Osteocyte (in vitro differentiated cells): ENCODE data around the gene ACAT2. TPM values are rescaled to one million over a fixed set of nuclear protein-coding genes. Genes with fewer than 3 reads are reported as not detected.
"Not testable (repeated sequence)": the region's sequence is repeated elsewhere in the genome, so short reads cannot be mapped to it uniquely, and the experiment has no call there.

ENCODE experiments used
- DNase-seq: peaks from one replicate; pipeline ENCODE4 v3.0.0; 2021; ENCODE audit warnings: mixed read lengths; ENCODE audit not compliant: unreplicated experiment; ENCODE audit errors: extremely low spot score
- H3K27ac Mint-ChIP-seq: one replicate; pipeline ENCODE4 v1.8.0; 2021; ENCODE audit warnings: mild to moderate bottlenecking, mixed read lengths; ENCODE audit not compliant: unreplicated experiment
- H3K27me3 Mint-ChIP-seq: one replicate; pipeline ENCODE4 v1.8.0; 2021; ENCODE audit warnings: mixed read lengths; ENCODE audit not compliant: unreplicated experiment
- H3K36me3 Mint-ChIP-seq: one replicate; pipeline ENCODE4 v1.8.0; 2021; ENCODE audit warnings: mixed read lengths; ENCODE audit not compliant: unreplicated experiment
- H3K4me1 Mint-ChIP-seq: one replicate; pipeline ENCODE4 v1.8.0; 2021; ENCODE audit warnings: mixed read lengths; ENCODE audit not compliant: unreplicated experiment
- H3K4me3 Mint-ChIP-seq: one replicate; pipeline ENCODE4 v1.8.0; 2021; ENCODE audit warnings: mild to moderate bottlenecking, moderate library complexity, mixed read lengths; ENCODE audit not compliant: unreplicated experiment
- H3K9me3 Mint-ChIP-seq: one replicate; pipeline ENCODE4 v1.8.0; 2021; ENCODE audit warnings: mixed read lengths; ENCODE audit not compliant: unreplicated experiment
- total RNA-seq: library from RNA; stranded (reverse); gene quantifications from 2 replicates; pipeline ENCODE4 v1.2.1, GENCODE V29; 2021
- TF ChIP-seq, protein P1 (sequence below): fragments of 200-600 bp; sonication (generic); IDR thresholded peaks from 2 replicates; pipeline ENCODE4 v1.5.0; 2021; ENCODE audit warnings: antibody characterized with exemption, mild to moderate bottlenecking, moderate library complexity

The ACAT2 gene
- total RNA-seq, 1 donor from 2014 or later = 21.3 TPM

DNA sequence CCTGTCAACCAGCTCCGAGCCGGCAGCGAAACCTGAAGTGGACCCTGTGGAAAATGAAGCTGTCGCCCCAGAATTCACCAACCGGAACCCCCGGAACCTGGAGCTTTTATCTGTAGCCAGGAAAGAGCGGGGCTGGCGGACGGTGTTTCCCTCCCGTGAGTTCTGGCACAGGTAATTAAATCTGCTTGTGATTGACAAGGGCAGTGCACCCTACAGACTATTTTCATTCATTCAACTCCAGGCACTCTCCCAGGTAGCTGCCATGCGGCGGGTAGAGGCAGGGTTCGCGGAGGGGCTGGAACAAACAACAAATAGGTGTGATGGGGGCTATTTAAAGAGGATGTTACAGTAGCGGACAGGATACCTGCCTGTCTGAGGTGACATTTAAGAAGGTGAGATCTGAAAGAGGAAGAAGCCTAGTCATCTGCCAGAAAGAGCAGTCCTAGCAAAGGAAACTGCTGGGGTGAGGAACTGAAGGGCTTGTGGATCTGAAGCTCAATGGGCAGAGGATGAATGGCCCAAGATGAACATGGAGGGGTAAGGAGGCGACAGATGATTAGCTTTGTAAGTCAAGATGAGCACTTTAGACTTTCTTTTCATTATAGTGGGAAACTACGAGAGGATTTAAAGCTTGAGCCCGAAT, 29.2 kb downstream of the ACAT2 start:
- Mint-ChIP-seq H3K36me3 (peaks cover 24% of the 10 kb centered on the region), H3K4me3 (peak overlapping the region; percentile 93), H3K9me3 (no peaks in the 10 kb centered on the region), H3K27ac (peak overlapping the region; percentile 99), H3K4me1 (peaks cover 35% of the 10 kb centered on the region), H3K27me3 (no peaks in the 10 kb centered on the region)
- TF ChIP-seq, protein P1, sequence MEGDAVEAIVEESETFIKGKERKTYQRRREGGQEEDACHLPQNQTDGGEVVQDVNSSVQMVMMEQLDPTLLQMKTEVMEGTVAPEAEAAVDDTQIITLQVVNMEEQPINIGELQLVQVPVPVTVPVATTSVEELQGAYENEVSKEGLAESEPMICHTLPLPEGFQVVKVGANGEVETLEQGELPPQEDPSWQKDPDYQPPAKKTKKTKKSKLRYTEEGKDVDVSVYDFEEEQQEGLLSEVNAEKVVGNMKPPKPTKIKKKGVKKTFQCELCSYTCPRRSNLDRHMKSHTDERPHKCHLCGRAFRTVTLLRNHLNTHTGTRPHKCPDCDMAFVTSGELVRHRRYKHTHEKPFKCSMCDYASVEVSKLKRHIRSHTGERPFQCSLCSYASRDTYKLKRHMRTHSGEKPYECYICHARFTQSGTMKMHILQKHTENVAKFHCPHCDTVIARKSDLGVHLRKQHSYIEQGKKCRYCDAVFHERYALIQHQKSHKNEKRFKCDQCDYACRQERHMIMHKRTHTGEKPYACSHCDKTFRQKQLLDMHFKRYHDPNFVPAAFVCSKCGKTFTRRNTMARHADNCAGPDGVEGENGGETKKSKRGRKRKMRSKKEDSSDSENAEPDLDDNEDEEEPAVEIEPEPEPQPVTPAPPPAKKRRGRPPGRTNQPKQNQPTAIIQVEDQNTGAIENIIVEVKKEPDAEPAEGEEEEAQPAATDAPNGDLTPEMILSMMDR = no peak
- DNase-seq = no peak

DNA sequence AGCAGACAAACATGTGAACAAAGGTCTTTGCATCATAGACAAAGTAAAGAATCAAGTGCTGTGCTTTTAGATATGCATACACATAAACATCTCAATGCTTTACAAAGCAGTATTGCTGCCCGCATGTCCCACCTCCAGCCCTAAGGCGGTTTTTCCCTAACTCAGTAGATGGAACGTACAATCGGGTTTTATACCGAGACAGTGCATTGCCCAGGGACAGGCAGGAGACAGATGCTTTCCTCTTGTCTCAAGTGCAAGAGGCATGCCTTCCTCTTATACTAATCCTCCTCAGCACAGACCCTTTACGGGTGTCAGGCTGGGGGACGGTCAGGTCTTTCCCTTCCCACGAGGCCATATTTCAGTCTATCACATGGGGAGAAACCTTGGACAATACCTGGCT, 33.1 kb downstream of the ACAT2 start:
- not testable (repeated sequence) for DNase-seq, H3K27me3 Mint-ChIP-seq, H3K27ac Mint-ChIP-seq, H3K4me3 Mint-ChIP-seq, H3K9me3 Mint-ChIP-seq
- H3K36me3 Mint-ChIP-seq = peaks cover 36% of the 10 kb centered on the region
- H3K4me1 Mint-ChIP-seq = peaks cover 18% of the 10 kb centered on the region

DNA sequence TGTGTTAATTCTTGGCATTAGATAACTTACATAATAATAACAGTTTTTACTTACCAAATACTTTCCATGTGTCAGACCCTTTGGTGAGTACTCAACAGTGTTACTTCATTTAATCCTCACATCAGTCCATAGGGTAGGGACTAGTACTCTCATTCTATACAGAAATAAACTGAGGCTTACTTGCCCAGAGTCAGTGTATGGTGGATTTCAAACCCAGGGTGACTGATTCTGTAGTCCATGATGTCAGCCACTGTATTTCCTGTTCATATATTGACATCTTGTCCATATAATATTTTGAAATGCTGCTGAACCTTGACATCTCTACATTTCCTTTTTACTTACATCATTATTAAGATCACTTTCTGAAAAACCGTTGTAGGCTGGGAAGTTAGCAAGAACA, 35.7 kb downstream of the ACAT2 start:
- H3K27me3 Mint-ChIP-seq = no peaks in the 10 kb centered on the region
- peaks cover 31% of the 10 kb centered on the region for H3K36me3 Mint-ChIP-seq
- no peak overlapping the region for H3K4me3 Mint-ChIP-seq
- no peaks in the 10 kb centered on the region for H3K9me3 Mint-ChIP-seq
- TF ChIP-seq, protein P1 = no peak
- DNase-seq = no peak
- no peak overlapping the region for H3K27ac Mint-ChIP-seq
- peaks cover 2% of the 10 kb centered on the region for H3K4me1 Mint-ChIP-seq

DNA sequence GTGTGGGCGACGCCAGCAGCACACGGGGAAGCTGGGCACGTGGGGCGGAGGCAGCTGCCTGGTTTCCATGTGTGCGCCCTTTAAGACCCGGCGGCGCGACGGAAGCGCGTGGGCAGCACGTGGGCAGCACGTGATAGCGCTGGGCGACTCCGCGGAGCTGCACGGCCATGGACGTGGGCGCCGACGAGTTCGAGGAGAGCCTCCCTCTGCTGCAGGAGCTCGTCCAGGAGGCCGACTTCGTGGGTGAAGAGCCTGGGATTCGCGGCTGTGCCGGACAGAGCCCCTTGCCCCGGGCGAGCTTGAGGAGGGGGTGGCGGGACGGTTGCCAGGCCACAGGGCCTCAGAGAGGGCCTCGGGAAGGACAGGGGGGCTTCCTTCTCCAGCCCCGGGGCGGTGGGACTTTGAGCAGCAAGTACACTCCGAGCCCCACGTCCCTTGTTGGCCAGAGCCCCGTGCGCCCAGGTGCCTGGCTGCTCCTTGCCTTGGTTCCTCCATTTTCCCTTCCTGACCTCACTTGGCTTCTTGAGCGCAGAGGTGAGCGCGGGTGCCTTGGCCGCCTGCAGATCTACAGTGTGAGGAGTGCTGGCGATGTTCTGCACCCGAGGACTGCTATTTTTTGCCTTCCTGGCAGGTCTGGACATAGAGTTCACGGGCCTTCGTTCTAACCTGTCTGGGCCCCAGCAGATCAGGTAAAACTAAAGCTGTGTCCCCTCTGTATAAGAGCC, 38.5 kb downstream of the ACAT2 start, which contains the start of gene PNLDC1:
Gene PNLDC1, plus strand, starts transcription at position 136 of the 725 bp plus-strand sequence. Its CDS starts 32 bp downstream, at position 168.
- H3K4me3 Mint-ChIP-seq = no peak within 1 kb of the TSS
- no peak within 1 kb of the TSS for H3K27ac Mint-ChIP-seq
- H3K9me3 Mint-ChIP-seq = no peaks in the 10 kb centered on the region

DNA sequence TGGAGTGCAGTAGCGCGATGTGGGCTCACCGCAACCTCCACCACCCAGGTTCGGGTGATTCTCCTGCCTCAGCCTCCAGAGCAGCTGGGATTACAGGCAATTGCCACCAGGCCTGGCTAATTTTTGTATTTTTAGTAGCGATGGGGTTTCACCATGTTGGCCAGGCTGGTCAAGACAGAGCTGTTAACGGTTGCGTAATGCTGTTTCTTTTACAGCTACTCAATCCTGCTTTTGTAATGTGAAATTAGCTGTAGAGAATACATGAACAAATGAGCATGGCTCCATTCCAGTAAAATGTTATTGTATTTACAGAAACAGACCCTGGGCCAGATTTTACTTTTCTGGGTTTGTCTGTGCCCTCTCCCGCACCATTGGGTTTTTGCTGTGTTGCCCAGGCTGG, 40.1 kb downstream of the ACAT2 start:
- Mint-ChIP-seq H3K36me3 (peaks cover 19% of the 10 kb centered on the region), H3K4me1 (no peaks in the 10 kb centered on the region), H3K9me3 (no peaks in the 10 kb centered on the region), H3K27ac (no peak overlapping the region), H3K27me3 (no peaks in the 10 kb centered on the region), H3K4me3 (no peak overlapping the region)
- DNase-seq = no peak
- TF ChIP-seq, protein P1 = no peak

More for the DNA sequence above, 38.5 kb downstream of the ACAT2 start, which contains the start of gene PNLDC1:
- Mint-ChIP-seq H3K4me1 (no peaks in the 10 kb centered on the region), H3K27me3 (no peaks in the 10 kb centered on the region), H3K36me3 (peaks cover 21% of the 10 kb centered on the region)
- no peak for DNase-seq
- TF ChIP-seq, protein P1 = no peak
